22Rv1 (cell line): Measurements from ENCODE around the gene GBA2.

Experiments
- H3K27ac ChIP-seq: fragments of 450-650 bp; 2 replicates; pipeline ENCODE4 v1.5.1; 2017
- CTCF ChIP-seq: fragments of 450-650 bp; IDR thresholded peaks from 2 replicates; pipeline ENCODE4 v1.5.1; 2017; ENCODE audit warnings: mild to moderate bottlenecking
- ZFX ChIP-seq: fragments of 450-650 bp; IDR thresholded peaks from 2 replicates; pipeline ENCODE4 v1.6.1; 2017; ENCODE audit warnings: antibody characterized with exemption, borderline replicate concordance

GBA2 gene

GRCh38 chr9:35740243-35740642 lies 8.8 kb downstream of the GBA2 start:
- TF ChIP-seq ZFX (no peak), CTCF (no peak)
- H3K27ac ChIP-seq, result no peak overlapping the region

- no peak overlapping the region for H3K27ac ChIP-seq
These were observed 10.1 kb downstream of the GBA2 start for GRCh38 chr9:35738924-35739323.

GRCh38 chr9:35738186-35738585 lies 10.8 kb downstream of the GBA2 start:
- TF ChIP-seq CTCF (no peak), ZFX (no peak)
- no peak overlapping the region for H3K27ac ChIP-seq

More at GRCh38 chr9:35738924-35739323, 10.1 kb downstream of the GBA2 start:
- TF ChIP-seq ZFX, result no peak

- peak overlapping the region; percentile 32 for H3K27ac ChIP-seq
- TF ChIP-seq ZFX, result no peak
- no peak for TF ChIP-seq CTCF
These were observed 11.9 kb downstream of the GBA2 start for GRCh38 chr9:35737143-35737542.

GRCh38 chr9:35736201-35736633 lies 12.8 kb downstream of the GBA2 start:
- peak overlapping the region; percentile 32; the same call in 1 of the 2 replicates for H3K27ac ChIP-seq
- TF ChIP-seq ZFX (no peak), CTCF (peak; percentile 89)

GRCh38 chr9:35734096-35734495 lies 14.9 kb downstream of the GBA2 start:
- H3K27ac ChIP-seq, result peak overlapping the region; percentile 94
- TF ChIP-seq ZFX, result no peak
- TF ChIP-seq CTCF, result no peak

- TF ChIP-seq CTCF (peak; percentile 43), ZFX (no peak)
- H3K27ac ChIP-seq, result peak overlapping the region; percentile 94
These were observed 16.1 kb downstream of the GBA2 start for GRCh38 chr9:35732800-35733541.
